HuH-7 (cell line): ENCODE measurements around the gene CHRNB4.
"Not testable (repeated sequence)": the region's sequence is repeated elsewhere in the genome, so short reads cannot be mapped to it uniquely, and the experiment has no call there.

ENCODE experiments used
- DNase-seq: peaks from one replicate; pipeline ENCODE4 v3.0.0; 2011; ENCODE audit warnings: low spot score

CHRNB4 gene

DNA sequence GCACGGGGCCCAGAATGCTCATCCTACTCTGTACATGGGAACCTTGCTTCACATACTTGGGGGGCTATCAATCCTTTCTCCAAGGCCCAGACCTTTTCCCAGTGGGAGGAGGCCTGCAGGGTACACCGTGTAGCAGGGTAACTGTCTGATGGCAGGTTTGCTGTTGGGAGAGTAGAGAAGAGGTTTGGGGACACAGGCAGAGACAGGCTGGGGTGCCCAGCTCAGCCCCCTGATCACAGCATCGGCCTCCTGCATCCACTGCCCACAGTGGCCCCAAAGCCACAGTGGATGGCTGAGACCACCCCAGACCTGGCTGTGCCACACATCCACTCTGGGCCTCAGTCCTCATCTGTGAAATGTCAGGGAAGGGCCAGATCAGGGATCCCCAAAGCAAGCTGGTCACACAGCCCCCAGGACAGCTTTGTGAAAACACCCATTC, 25.8 kb downstream of the CHRNB4 start:
- DNase-seq: no peak

GRCh38 chr15:78614021-78614420, 27.0 kb downstream of the CHRNB4 start:
- DNase-seq: no peak

- DNase-seq: not testable (repeated sequence)
Measured at GRCh38 chr15:78609551-78609950, 31.5 kb downstream of the CHRNB4 start.

DNA sequence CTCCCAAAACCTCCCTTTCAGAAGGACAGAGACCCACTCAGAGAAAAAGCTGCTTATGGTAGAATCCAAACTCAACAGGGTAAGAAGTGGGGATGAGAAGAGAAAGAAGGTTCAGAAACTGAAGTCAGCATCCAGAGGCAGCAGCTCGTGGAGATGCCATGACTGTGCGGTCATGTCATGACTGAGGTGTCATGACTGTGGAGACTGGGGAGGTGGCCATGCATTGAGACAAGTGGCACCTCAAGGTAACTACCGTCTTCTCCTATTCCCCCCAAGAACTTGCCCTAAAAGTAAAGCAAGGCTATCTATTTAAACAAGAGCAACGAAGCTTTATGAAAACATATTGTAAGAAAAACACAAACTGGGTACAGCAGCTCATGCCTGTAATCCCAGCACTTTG, 35.3 kb downstream of the CHRNB4 start:
- no peak for DNase-seq

GRCh38 chr15:78605201-78605600, 35.8 kb downstream of the CHRNB4 start:
- DNase-seq: no peak

GRCh38 chr15:78604420-78604819, 36.6 kb downstream of the CHRNB4 start:
- no peak for DNase-seq

GRCh38 chr15:78603467-78603866, 37.5 kb downstream of the CHRNB4 start:
- DNase-seq: no peak

DNA sequence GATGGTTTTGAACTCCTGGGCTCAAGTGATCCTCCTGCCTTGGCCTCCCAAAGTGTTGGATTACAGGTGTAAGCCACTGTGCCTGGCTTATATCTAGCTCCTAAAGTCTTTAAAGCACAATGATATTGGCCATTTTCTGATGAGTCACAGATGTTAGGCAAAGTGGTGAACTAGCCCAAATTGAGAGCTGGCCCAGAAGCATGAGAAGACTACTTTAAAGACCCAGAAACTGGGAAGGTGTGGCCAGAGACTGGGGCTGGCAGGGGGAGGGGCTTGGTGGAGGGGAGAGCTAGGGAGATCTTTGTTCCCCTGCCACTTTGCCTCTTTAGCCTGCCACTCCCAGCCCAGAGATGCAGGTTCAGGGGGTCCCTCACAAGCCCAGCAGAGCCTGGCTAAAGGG, 41.8 kb downstream of the CHRNB4 start:
- no peak for DNase-seq

GRCh38 chr15:78598348-78598747, 42.7 kb downstream of the CHRNB4 start:
- no peak for DNase-seq

GRCh38 chr15:78597583-78597982, 43.4 kb downstream of the CHRNB4 start:
- no peak for DNase-seq

DNA sequence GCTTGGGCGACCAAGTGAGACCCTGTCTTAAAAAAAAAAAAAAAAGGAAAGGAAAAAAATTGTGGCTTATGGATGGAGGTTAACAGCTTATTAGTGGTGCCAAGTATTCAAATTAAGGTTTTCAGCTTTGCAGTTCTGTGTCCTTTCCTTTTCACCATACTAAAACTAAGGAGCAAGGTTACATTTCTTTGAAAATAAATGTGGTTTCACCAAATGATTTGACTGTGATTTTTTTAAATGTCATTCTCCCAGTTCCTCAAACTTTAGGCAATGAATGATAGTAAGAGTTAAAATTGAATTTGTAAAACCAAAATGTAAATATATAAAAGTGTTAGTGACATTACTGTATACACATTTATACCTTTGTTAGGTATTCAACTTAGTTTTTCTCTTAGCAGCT, 66.1 kb downstream of the CHRNB4 start:
- no peak for DNase-seq
